ENCODE measurements around the gene DCTN1.
"Not testable (repeated sequence)": the region's sequence is repeated elsewhere in the genome, so short reads cannot be mapped to it uniquely, and the experiment has no call there.

Gene DCTN1

DNA sequence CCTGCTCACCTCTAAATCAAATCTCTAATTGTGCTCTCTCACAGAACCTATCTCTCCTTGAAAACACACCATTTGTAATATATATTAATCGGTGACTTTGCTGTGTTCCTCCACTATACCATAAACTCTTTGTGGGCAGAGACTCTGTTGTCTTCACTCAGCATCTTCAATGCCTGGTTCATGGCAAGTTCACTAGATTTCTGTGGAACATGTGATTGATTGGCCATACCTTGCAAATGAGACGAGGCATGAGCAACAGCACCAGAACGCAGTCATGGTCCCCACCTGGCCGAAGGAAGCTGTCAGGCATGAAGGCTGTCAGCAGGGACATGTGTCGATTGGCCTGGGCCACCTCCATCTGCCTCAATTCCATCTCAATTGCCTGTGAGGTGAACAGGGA is 11.6 kb downstream of the DCTN1 start:
- no peak for DNase-seq

DNA sequence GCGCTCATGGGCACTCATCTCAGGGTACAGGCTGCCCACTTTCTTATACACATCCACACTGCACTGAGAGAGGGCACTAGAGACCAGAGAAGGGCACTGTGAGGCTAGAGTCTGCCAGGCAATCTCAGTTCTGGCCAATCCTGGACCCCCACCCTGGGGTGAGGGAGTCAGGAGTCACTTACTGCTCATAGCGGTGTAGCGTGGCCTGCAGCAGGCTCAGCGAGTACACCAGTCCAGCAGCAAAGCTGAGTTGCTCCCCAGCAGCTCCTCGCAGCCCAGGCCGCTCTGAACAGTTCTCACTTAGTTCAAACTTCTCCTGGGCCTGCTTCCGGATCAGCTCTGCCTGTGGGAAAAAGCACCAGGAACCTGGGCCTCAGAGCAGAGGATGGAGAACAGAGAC is 12.3 kb downstream of the DCTN1 start:
- no peak for DNase-seq

DNA sequence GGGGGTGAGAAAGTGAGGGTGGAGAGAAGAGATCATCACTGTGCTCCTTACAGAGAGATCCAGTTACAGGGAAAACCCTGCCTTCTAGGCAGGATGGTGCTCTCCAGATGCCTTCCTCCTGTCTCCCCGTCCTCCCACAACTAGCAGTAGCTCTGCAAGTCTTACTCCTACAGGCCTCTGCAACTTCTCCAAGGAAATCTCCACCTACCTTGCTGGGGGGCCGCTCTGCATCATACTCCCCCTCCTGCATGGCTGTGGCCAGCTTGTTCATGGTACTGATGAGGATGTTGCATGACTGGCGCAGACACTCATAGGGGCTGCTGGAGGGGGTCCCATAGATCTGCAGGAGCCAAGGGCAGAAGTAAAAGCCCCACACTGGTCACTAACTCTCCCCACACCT is 14.1 kb downstream of the DCTN1 start:
- DNase-seq = no peak

DNA sequence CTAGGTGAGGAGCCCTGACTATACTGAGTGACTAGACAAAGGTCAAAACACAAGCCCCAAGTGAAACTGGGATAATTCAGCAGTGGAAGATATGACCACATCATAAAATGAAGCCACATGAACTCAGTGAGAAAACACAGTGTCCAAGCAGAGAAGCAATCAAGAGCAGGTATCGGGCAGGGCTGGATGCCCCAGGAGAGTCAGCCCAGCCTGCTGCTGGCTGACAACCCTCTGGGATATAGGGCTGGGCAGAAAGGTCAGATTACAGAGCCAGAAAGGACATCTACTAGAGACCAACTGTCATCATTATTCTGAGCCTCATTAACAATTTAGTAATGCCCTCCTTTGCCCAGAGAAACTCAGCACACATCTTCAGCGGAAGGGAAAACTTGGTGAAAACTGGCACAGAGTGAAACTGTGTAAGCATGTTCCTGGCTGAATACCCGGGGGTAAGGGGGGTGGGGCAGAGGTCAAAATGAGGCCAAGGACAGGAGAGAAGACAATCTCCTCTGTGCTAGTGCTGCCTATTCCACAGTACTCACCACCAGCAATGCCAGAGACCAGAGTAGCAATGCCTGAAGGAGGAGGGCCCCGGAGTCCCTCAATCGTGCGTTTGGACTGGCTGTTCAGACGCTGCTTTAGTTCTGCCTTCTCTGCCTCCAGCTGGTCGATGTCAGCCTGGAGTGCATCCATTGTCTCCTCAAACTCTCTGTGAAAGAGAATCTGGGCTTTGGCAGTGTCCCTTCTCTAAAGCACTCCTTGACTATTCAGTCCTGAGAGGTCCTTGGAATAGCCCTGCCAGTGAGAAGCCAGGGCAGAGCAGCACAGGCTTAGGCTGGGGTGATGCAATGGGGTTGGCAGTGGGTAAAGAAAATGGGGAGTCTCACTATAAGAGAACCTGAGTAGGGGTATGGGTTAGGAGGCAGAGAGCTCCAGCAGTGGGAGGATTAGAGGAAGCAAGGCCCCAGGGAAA is 15.3 kb downstream of the DCTN1 start:
- no peak for DNase-seq

DNA sequence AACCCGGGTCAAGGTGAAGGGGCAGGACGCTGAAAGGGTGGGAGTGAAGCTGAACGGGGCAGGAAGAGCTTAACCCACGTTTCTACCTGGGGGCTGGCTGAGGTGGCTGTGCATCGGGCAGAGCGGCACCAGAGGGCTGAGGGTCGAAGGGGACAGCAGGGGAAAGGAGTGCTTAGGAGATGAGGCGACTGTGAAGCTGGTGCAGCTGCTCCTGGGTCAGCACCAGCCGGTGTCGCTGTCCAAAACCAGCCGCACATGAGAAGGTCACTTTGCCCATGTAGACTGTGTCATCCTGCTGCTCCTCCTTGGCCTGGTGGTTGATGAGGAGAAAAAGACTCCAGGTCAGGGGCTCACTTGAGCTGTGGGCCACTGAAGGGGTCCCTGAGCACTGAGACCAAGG is 18.8 kb downstream of the DCTN1 start:
- DNase-seq = no peak

DNA sequence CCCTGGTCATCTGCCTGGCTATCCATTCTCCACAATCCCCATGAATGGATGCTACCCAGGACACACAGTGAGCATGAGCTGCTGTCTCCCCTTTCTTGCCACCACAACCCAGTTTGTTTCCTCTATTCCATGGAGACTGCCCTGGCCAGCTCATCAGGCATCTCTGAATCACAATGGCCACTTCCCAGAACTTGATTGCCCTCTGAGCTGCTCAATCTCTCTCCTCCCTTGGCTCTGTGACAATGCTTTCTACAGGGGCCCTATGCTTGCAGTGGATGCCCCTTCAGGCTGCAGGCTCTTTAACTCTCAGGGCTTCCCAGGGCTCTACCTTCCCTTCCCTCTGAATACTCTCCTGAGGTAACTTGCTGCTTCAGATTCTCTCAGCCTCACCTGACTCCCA is 22.5 kb downstream of the DCTN1 start:
- no peak for DNase-seq

DNA sequence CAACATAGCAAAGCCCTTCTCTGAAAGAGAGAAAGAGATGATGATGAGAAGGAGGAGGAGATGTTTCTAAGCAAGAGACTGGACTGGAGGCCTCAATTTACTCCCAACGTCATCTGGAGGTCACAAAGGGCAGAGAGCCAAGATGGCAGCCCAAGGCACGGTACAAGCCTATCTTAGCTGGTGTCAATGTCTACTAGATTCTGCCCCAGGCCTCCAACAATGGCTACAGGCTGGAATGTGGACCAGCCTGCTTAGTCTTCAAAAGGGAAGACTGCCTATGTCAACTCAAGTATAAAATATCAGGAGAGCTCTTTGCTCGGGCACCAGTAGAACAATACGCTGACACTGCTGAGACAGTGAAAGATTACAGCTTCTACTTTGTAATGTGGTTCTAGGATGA is 30.2 kb downstream of the DCTN1 start:
- DNase-seq = no peak

DNA sequence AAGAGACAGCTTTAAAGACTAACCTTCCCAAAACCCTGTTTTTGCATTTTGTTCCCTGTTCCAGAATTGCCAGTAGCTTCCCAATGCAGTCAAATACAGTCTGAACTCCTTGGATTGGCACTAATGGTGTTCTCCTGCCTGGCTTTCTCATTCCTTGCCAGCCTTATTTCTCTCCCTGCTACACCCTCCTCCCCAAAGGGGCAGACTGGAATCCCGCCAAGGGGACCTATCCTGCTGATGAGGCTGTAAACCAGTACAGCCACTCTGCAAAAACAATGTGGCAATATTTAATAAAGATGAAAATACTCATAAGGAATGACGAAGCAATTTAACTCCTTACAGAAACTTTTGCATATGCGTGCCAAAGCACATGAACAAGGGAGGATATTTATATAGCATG is 32.4 kb downstream of the DCTN1 start:
- no peak for DNase-seq

DNA sequence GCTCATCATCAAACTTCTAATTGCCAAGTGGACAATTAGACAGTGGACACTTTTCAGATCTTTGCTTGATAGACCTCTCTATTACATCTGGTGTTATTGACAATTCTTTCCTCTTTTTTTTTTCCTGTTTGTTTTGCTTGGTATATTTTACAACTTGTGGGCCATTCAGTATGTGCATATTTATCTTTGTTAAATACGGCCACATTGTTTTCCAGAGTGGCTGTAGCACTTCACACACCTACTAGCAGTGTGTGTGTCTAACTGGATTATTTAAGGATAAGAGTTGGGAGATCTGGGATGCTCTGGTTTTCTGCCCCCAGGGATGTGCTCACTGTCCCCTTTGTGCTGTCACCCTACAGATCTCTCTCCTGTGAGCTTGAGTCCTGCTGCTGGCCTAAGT is 32.8 kb downstream of the DCTN1 start:
- no peak for DNase-seq

DNA sequence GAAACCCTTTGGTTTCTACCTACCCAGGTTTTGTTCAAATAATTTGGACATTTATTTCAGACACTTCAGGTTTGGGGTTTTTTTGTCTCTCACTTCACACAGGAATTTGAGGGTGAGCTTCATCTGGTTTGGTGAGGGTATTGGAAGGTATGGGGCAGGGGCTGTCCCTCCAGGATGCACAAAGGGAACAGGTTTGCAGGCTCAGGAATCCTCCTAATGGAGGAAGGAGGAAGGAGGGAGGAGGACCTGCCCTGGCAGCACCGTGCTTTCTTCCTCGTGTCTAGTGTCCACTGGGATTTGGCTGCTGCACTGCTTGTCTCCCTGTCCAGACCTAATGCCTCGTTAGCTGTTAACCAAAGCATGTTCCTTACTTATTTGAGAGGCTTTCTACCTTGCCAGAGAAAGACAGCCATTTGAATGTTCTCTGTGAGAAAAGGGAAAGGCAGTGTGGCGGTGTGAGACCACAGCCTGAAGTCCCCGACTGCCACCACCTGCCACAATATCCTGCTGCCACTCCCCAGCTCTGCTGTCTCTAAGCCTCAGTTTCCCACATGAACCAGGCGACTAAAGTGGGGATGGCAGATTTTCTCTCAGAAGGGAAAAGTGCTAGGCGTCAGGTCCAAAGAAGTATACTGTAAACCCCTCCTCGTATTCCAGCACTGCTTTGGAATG is 34.7 kb downstream of the DCTN1 start:
- no peak for DNase-seq

DNA sequence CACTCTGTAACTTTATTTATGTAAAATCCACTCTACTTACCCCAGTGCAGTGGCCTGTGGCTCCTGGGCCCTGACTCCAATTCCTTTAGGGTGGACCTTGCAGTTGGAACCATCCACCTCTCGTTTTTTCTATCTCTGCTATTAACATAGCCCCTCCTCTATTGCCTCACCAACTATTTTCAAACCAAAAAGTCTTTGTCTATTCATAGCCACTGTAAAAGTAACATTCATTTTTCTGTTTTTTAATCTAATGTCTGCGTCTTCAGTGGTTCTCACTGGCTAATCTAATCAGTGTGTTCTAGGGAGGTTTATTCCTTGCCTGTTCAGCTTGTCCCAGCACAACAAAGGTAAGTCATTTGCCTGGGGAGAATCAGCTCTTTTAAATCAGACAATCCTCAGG is 36.8 kb downstream of the DCTN1 start, which contains the start of gene SLC4A5:
SLC4A5 (minus strand) TSS at position 101 of the 400 bp plus-strand sequence. CDS start 28,393 bp downstream, outside the sequence.
- DNase-seq = no peak

DNA sequence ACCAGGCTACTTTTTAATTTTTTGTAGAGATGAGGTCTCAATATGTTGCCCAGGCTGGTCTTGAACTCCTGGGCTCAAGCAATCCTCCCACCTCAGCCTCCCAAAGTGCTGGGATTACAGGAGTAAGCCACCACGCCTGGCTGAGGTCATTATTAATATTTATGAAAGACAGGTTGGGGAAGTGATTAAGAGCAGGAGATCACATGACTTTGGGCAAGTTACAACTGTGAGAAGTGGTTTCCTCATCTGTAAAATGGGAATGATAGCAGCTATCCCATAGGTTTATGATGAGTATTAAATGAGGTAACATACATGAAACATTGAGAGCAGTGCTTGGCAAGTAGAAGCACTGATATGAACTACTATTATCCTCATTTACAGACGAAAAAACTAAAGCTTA is 43.9 kb downstream of the DCTN1 start:
- not testable (repeated sequence) for DNase-seq

DNA sequence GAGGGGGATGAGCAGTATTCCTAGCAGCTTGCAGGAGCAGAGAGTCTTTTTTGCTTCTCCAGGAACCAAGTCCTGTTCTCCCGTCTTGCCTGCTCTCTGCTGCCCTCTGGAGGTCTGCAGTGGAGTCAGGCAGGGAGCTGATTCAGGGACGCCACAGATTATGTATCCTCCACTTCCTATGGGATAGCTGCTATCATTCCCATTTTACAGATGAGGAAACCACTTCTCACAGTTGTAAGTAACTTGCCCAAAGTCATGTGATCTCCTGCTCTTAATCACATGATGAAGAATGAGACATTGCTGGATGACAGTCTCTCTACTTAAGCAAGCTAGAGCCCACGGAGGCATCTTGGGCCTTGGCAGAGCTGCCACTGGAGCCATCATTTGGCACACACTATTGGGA is 45.2 kb downstream of the DCTN1 start:
- no peak for DNase-seq

DNA sequence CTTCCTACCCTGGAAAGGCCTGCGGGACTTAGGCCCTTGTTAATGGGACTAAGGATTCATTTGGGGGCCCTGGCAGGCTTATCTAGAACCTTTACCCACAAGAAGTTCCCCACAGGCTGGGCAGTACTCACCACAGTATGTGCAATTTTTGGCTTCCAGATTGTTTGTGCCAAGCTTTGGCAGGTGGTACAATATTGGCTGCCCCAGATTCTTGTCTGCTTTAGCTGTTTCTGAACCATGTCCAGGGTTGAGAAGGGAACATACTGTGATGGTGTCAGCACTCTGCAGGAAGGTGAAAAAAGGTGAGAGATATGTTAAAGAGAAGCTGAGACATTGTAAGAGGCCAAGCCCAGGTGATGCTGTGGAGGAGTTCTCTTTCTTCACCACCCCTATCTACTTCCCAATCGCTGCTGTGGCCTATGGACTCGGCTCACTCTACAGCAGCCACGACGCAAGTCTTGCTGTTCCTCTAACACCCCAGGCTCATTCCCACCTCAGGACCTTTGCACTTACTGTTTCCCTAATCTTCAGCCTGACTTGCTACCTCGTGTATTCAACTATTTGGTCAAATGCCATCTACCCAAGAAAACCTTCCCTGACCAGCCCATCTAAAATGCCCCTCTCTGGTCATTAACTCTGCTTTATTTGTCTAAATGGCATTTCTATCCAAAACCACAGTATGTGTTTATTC is 46.1 kb downstream of the DCTN1 start:
- no peak for DNase-seq

DNA sequence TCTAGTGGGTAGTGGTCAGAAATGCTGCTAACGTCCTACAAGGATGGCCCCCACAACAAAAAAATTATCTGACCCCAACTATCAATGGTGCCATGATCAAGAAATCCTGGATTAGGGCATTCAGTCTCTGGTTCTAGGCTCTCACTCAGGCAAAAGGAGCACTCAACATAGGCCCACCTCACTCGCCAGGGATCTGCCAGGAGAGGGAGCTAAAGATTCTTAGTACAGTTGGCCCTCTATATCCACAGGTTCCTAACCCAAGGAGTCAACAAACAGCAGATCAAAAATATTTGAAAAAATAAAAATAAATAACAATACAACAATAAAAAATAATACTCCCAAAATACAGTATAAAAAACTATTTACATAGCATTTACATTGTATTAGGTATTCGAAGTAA is 46.9 kb downstream of the DCTN1 start:
- peak; percentile 29 for DNase-seq

DNA sequence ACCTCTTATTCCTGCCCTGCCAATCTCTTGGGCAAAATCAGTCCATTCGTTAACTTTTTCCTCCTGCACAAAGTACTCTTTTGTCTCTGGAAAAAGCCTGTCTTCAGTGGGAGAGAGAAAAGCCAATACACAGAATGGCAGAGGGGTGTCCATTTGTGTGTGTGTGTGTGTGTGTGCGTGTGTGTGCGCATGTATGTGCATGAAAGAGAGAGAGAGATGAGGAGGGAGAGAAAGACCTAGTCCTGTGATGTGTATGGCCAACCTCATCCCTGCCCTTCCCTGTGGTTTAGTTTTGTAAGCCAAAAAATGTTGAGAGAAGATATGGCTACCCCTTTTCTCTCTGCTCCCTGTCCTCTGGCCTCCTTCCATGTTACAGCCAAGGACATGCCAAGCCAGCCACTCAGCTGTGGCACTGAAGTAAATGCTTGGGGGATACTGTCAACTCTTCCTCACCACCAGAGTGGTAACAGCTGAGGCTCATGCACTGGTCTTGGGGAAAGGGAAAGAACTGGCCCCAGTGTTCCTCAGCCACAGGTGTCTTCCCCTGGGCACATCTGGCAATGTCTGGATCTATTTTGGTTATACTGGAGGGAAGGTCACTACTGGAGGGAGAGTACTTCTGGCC is 47.4 kb downstream of the DCTN1 start:
- no peak for DNase-seq

DNA sequence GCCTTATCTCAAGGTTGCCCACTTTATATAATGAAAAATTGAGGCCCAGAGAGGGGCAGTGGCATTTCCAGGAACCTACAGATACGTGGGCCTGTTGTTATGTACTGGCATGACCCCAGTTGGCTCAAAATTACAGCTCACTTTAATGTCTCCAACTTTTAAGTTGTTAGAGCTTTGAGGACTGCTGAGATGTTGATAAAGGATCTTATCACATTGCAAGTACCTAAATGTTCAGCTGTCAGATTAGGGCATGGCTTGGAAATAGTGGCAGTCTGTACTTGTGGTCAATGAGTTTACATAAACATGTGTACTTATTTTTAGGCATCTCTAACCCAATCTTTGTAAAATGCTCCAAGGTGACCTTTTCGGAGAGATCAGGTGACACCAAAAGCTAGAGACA is 51.5 kb downstream of the DCTN1 start:
- no peak for DNase-seq

DNA sequence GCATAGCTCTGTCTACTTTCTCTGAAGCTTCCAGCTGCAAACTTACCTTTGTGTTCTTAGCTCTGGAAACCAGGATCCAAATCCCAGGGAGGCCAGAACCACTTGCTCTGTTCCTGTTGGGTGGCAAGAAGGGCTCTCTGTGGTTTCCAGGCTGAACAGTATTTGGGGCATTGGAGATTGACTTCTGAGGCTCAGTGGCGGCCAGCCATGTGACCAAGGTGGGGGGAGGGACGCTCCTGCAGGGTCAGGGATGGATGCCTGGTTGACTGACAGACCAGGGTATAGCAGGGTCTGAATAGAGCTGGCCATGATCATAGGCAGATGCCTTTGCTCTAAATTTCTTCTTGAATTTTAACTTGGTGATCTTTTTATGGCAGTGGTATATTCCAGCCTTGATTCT is 52.0 kb downstream of the DCTN1 start:
- DNase-seq = no peak

DNA sequence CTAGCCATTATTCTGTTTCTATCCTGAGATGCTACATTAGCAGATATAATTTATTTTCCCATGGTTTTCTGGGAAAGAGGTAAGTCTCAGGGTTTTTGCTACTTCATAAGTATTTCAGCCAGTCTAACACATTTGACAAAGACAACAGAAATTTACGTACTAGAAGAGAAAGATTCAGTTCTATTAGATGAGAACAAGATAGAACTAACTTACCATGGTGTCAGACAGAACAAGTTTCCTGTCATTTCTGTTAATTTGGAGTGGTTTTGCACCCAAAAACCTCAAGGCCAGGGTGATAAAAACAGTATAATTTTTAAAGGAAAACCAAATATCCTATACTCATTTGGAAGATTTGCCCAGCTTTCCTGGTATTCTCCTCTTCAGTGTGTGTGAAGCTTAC is 52.5 kb downstream of the DCTN1 start:
- DNase-seq = no peak

DNA sequence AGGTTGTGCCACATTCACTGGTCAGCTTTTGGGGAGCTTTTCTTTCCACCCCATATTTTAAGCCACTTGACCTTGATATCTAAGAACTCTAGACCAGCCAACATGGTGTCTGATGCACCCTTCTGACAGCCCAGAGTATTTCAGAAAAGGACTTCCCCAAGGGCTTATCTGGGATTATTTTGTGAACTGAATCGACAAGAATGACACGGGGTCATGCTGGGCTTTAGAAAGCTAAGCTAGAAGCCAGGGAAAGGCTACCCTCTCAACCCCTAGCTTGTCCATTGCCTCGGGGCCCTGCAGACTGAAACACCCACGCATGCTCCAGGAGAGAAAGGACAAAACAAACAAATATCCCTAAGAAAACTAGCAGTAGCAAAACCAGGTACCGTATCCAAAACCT is 52.9 kb downstream of the DCTN1 start:
- no peak for DNase-seq

DNA sequence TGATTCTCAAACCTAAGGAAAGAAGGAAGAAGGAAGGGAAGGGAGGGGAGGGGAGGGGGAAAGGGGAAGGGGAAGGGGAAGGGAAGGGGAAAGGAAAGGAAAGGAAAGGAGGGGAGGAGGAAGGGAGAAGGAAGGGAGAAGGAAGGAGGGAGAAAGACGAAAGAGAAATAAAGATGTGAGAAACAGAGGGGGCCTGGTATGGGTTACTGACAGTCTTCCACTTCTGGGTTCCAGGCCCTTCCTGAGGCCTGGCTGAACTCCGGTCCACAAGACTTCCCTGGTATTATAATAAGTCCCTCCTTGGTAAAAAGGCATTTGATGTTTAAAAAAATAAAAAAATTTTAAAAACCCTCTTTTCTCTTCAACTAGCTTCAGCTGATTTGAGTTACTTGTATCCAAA is 54.3 kb downstream of the DCTN1 start:
- DNase-seq = no peak

DNA sequence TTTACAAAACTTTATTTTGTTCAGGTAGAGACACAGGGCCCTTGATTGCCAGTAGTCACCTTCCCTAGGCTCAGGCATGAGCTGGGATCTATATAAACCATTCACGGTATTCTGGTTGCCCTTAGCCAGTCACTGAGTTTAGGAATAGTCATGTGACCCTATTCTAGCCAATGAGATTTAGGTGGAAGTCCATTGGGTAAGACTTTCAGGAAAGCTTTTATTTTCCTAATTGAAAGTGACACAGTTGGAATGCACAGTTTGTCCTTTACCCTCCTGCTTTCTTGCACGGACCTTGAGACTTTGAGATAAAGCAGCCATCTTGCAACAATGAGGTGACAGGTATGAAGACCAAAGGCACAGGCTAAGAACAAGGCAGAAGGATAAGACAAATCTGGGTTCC is 58.4 kb downstream of the DCTN1 start:
- DNase-seq = no peak

DNA sequence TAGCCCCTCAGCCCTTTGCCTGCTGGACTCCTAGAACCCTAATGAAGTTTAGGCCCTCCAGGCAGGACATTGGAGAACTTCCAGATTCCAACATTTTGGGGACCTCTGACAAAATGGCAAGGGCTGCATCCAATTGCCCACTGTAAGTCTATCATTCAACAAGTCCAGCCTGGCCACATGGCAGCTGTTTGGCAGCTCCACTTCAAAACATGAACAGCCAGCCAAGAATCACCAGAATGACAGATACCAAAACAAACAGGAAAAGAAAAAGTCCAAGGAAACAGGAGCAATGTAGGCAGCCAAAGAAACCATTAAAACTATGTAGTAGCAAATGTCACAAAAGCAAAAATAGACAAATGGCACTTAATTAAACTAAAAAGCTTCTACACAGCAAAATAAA is 62.4 kb downstream of the DCTN1 start:
- no peak for DNase-seq
